Measurements from ENCODE around the gene UVRAG. TPM values are rescaled to one million over a fixed set of nuclear protein-coding genes. Genes with fewer than 3 reads are reported as not detected.

The UVRAG gene
- total and polyA plus RNA-seq, 9 donors, result 10.1 to 26.7 (median 19.2) TPM

DNA sequence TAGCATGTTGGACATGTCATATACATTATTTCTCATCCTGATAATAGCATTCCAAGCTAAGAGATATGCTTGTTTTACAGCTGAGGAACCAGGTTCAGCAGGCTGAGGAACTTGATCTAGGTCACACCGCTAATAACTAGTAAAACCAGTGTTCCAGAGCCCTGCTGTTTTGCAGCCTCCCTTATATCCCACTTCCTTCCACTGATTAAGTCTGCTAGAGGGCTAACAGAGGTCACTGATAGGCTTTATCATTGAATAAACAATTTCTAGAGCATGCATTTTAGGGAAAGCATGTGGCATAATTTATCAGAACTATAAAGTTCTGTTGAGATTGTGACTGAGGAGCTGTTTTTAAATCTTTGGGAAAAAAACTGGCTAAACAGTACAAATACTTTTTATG lies 54.0 kb downstream of the UVRAG start:
- H3K4me1 ChIP-seq (ENCODE audit: insufficient read depth), result no peaks in the 10 kb centered on the region
- no peak overlapping the region for H3K4me3 ChIP-seq
- intact Hi-C loops (cut with DNase I), result loop anchor here in 1 of 4 donors (5.0 kb wide), 1 partner anchor 67 kb away; no protein-coding TSS in a partner anchor
- no peak overlapping the region for H3K27ac ChIP-seq
- no peaks in the 10 kb centered on the region for H3K36me3 ChIP-seq
- WGBS, 3 donors, result 36 to 52% (median 45%) methylated on average over 1 of the region's 1 CpG
- H3K9me3 ChIP-seq, result no peaks in the 10 kb centered on the region
- TF ChIP-seq EP300 (IDR thresholded peaks at IDR 0.05) (no peak), POLR2A (IDR thresholded peaks at IDR 0.05) (no peak)
- TF ChIP-seq, protein P1, sequence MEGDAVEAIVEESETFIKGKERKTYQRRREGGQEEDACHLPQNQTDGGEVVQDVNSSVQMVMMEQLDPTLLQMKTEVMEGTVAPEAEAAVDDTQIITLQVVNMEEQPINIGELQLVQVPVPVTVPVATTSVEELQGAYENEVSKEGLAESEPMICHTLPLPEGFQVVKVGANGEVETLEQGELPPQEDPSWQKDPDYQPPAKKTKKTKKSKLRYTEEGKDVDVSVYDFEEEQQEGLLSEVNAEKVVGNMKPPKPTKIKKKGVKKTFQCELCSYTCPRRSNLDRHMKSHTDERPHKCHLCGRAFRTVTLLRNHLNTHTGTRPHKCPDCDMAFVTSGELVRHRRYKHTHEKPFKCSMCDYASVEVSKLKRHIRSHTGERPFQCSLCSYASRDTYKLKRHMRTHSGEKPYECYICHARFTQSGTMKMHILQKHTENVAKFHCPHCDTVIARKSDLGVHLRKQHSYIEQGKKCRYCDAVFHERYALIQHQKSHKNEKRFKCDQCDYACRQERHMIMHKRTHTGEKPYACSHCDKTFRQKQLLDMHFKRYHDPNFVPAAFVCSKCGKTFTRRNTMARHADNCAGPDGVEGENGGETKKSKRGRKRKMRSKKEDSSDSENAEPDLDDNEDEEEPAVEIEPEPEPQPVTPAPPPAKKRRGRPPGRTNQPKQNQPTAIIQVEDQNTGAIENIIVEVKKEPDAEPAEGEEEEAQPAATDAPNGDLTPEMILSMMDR (IDR thresholded peaks at IDR 0.05), result no peak
- no peaks in the 10 kb centered on the region for H3K27me3 ChIP-seq
- DNase-seq, result no peak

GRCh38 chr11:75869661-75870455 lies 54.8 kb downstream of the UVRAG start:
- Histone ChIP-seq H3K4me1 (ENCODE audit: insufficient read depth) (no peaks in the 10 kb centered on the region), H3K36me3 (no peaks in the 10 kb centered on the region), H3K4me3 (no peak overlapping the region), H3K27ac (no peak overlapping the region), H3K27me3 (no peaks in the 10 kb centered on the region), H3K9me3 (no peaks in the 10 kb centered on the region)
- TF ChIP-seq EP300 (IDR thresholded peaks at IDR 0.05), result no peak
- TF ChIP-seq, protein P1 (IDR thresholded peaks at IDR 0.05), result no peak
- no peak for TF ChIP-seq POLR2A (IDR thresholded peaks at IDR 0.05)
- 91 to 100% (median 95%) methylated on average over 1 of the region's 1 CpG for WGBS, 3 donors
- intact Hi-C loops (cut with DNase I), result loop anchor here in 1 of 4 donors (5.0 kb wide), 1 partner anchor 68 kb away; no protein-coding TSS in a partner anchor
- DNase-seq, result no peak

DNA sequence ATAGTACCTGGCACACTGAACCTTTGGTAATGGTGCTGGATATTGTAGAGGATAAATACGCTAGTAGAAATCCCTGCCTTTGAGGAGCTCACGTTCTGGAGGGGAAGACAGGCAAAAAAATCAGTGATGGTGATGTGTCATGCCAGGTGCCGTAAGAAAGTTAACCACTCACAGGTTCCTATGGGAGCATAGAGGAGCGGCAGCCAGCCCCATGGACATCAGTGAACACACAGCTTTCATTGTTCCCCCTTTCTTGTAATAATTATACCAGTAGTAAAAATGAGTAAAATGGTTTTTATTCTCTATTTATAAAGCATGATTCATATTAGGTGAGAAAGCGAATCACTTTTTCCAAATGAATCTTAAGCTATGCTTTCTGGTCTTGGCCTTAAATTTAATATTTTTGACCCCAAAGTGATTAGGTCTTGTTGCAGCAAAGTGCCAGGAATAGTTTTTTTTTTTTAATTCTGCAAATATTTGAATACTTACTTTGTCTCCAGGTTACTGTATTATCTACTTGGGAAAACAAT lies 57.9 kb downstream of the UVRAG start:
- TF ChIP-seq EP300 (IDR thresholded peaks at IDR 0.05) (no peak), POLR2A (IDR thresholded peaks at IDR 0.05) (no peak)
- TF ChIP-seq, protein P1 (IDR thresholded peaks at IDR 0.05), result no peak
- no peak overlapping the region for H3K27ac ChIP-seq
- H3K9me3 ChIP-seq, result no peaks in the 10 kb centered on the region
- intact Hi-C loops (cut with DNase I), result no loop called here
- 70 to 72% (median 71%) methylated on average over 5 of the region's 5 CpGs for WGBS, 3 donors
- H3K36me3 ChIP-seq, result no peaks in the 10 kb centered on the region
- no peaks in the 10 kb centered on the region for H3K4me1 ChIP-seq (ENCODE audit: insufficient read depth)
- H3K4me3 ChIP-seq, result no peak overlapping the region
- DNase-seq, result no peak
- no peaks in the 10 kb centered on the region for H3K27me3 ChIP-seq

DNA sequence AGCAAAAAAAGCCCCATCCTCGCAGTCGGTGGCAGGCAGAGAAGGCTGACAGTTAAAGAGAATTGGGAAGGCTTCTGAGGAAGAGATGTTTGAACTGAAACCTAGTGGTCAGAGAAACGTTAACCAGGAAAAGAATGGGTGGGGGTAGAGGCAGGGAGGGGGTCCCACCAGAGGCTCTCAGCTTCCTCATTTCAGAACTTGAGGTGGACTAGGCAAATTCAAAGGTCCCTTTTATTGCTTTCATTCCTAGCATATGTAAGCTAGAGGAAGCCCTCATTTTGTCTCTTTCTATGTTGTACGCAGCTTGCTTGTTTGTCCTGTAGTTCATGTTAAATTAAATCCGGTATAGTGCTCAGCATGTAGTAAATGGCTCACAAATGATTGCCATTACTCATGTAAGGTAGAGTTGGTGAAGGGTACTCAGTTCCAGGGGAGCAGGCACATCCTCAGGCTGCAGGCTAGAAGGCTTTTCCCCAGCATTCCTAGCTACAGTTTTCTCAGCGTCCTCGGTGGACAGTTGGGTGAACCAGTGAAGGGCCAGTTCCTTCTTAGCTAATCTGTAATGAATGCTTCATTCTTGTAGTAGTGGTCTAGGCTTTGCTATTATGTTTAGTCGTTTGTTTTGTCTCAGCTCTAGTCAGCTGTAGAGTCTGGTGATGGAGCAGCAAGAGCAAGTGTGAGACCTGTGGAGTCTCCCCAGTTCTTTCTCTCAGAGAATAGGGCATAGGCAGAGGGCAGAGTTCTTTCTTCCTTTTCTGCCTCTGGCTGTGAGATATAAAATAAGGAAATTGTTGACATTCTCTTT lies 58.6 kb downstream of the UVRAG start:
- Histone ChIP-seq H3K9me3 (no peaks in the 10 kb centered on the region), H3K4me1 (ENCODE audit: insufficient read depth) (no peaks in the 10 kb centered on the region), H3K27me3 (no peaks in the 10 kb centered on the region), H3K4me3 (no peak overlapping the region), H3K27ac (no peak overlapping the region), H3K36me3 (no peaks in the 10 kb centered on the region)
- TF ChIP-seq, protein P1 (IDR thresholded peaks at IDR 0.05), result no peak
- TF ChIP-seq EP300 (IDR thresholded peaks at IDR 0.05) (no peak), POLR2A (IDR thresholded peaks at IDR 0.05) (no peak)
- WGBS, 3 donors, result 63 to 77% (median 73%) methylated on average over 8 of the region's 8 CpGs
- no peak for DNase-seq
- intact Hi-C loops (cut with DNase I), result no loop called here

All from ovary (tissue), 9 donors.